GM18502 (cell line): ENCODE results near the gene ARHGAP24.

Experiments
- ATAC-seq: cut with Tn5 transposase; IDR thresholded peaks from one replicate; pipeline ENCODE4 v1.9.1; 2021; ENCODE audit warnings: mild to moderate bottlenecking; ENCODE audit not compliant: unreplicated experiment, poor library complexity

ARHGAP24 gene

DNA sequence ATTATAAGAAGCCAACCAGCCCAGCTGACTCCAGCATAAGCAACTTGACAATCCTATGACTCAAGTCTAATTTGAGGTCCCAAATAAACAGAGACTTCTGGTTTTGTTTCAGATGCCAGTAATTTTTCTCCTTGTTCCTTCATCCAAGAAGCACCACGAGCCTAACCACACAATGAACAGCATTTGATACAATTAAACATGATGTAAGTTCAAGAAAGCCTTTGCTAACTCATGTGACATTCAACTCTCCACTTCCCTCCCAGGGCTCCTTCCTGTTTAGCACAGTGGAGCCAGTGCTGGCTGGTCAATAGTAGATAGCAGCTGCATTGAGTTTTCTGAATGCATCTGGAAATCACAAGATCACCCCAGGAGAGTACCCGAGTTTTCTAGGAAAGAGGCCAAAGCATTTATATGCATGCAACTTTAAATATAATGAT, 206.3 kb downstream of the ARHGAP24 start:
- ATAC-seq, result peak; percentile 59

DNA sequence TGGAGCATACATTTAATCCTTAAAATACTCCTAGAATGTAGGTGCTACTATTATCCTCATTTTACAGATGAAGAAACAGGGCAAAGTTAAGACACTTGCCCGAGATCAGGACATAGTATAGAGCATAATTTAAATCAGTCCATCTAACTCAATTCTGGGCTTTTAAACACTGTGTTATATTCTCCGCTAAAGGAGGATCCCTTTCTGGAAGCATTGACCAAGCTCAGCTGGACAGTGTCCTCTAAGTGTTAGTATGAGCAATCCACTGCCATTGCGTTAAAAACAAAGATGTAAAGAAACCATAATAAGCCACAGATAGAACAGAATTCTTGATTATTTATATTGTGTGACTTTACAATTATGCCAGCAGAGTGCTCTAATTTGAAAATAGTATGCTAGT, 207.0 kb downstream of the ARHGAP24 start:
- ATAC-seq, result no peak

DNA sequence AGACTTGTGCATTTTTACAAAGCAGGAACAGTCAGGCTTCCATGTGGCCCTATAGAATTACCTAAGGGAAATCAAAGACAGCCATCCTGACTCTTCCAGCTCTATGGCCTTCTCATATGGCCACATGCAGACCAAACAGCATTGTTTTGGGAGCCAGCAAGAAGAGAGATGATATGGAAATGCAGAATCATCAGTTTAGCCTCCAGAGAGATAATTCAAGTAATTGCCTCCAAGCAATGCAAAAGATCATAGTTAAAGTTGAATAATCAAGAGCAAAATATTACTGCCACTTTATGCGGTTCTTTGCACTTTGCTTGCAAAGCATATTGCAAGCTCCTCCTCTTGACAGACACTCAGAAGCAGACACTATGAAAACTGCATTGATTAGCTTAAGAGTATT, 207.4 kb downstream of the ARHGAP24 start:
- no peak for ATAC-seq

DNA sequence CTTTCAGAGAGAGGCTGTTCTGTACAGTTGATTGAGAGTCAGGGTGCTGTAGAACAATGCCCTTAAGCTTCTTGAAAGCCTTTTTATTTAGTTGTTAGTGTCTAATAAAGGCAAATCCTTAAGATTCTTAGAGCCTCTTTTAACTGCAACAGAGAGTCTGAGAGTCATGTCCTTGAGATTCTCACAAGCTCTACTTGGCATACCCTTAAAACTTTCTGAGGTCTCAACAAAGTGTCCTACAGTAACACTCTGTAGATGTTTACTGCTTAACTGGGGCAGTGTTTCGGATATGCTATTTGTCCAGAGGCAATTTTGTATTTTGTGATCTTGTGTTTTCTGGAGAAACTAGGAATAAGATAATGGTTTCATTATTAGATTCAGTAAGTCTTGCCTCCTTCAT, 209.7 kb downstream of the ARHGAP24 start:
- no peak for ATAC-seq

DNA sequence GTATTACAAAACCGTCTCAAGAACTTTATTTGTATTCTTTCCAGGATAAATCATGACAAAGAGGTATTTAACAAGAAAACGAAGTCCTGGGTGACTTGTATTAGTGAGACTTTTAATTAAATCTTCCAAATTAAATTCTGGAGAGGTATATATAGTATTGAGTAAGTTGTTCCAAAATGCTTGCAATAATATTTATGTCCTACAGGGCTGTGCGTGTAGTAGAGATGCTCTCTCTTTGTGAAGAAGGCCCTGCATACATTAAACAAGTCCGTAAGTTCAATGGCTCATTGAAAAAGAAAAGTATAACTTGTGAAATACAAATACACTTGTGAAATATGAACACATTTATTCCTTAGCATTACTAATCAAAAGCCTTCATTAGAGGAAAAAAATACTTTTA, 211.4 kb downstream of the ARHGAP24 start:
- ATAC-seq, result no peak

DNA sequence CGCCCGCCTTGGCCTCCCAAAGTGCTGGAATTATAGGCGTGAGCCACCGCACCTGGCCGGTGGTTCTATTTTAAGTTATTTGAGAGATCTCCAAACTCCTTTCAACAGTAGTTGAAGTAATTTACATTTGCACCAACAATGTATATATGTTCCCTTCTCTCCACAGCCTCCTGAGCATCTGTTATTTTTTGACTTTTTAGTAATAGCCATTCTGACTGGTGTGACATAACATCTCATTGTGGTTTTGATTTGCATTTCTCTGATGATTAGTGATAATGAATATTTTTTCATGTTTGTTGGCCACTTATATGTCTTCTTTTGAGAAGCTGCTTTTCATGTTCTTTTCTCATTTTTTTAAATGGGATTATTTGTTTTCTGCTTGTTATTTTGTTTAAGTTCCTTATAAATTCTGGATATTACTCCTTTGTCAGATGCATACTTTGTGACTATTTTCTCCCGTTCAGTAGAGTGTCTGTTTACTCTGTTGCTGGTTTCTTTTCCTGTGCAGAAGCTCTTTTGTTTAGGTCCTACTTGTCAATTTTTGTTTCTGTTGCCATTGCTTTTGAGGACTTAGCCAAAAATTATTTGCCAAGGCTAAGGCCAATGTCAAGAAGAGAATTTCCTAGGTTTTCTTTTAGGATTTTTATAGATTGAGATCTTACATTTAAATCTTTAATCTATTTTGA, 213.2 kb downstream of the ARHGAP24 start:
- peak; percentile 56 for ATAC-seq

DNA sequence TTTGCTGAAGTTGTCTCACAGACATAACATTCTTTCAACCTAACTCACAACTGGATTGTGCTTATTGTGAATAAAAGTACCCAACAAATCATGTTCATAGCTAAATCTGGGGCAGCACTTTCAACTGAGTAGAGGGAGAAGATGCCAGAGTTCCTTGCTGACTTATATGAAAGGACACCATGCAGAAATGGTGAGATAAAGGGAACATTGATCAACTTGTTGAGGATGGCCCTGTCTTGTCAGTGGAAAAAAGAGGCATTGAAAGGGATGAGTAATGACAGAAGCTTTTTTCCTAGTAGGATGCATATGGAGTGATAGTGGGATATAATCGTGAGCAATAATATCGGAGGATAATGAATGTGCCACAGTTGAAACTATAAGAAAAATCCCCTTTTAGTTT, 221.7 kb downstream of the ARHGAP24 start:
- no peak for ATAC-seq

DNA sequence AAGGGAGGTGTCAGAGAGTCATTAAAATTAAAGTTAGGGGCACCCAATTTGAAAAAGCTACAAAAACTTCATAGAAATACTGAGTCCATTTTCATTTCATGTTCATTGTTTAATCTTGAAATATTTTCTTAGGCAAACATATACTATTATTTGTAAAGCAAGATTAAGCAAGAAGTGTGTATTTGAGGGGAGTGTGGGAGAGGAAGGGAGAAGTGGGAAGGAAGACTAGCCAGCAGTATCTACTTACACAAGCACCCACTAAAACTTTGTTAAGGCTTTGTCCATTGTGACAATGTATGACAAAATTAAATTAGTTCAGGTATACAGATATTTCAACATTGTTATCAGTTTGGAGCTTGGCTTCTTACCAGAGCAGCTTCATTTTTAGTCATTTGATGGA, 222.9 kb downstream of the ARHGAP24 start:
- ATAC-seq, result no peak

DNA sequence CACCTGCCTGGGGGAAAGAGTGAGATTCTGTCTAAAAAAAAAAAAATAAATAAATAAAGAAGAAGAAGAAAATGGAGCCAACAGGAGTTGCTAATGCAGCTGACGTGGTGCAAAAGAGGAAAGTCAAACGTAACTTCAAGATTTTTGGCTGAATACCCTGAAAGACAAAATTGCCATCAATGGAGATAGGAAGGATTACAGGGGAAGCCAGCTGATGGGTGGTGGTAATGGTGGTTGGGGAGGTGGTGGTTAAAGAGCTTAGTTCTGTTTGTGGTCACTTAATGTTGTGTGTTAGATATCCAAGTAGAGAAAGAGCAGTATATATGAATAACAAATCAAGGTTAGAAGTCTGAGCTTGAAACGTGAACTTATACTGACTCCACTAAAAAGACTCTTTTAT, 225.4 kb downstream of the ARHGAP24 start:
- no peak for ATAC-seq

DNA sequence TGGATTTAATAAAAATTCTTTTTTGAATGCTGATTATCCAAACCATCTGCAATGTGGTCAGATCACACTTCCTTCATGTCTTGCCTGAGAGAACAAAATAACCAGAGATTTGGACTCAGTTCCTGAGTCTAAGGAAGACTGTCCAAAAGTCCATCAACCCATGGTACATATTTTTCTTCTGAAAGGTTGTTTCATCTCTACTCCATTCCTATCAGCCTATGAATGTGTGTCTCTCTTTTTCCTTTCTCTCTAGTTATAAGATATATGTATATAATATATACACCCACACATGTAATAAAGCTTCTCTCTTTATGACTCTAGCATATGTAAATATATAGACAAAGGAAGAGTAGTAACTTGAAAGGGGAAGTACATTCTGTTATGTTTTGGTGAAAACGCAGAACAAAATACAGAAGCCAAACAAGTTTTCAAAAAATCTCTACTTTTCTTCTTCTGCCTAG, 226.9 kb downstream of the ARHGAP24 start:
- ATAC-seq, result peak; percentile 100

DNA sequence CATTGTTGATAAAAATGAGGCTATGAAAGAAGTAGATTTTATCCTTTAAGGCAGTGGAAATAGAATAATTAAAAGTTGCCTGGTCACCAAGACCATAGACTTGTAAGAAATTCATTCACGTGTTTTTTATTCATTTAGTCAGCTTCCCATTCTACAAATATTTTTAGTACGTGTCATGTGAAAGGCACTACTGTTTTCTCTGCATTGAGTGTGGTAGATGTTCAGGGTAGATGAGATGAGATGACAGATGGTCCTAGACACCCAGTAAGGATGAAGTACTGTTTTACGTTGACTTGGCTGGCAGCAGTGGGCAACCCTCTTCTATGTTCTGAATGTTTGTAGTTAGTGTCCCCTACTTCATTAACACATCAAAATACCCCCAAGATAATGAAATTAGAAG, 228.1 kb downstream of the ARHGAP24 start:
- no peak for ATAC-seq

DNA sequence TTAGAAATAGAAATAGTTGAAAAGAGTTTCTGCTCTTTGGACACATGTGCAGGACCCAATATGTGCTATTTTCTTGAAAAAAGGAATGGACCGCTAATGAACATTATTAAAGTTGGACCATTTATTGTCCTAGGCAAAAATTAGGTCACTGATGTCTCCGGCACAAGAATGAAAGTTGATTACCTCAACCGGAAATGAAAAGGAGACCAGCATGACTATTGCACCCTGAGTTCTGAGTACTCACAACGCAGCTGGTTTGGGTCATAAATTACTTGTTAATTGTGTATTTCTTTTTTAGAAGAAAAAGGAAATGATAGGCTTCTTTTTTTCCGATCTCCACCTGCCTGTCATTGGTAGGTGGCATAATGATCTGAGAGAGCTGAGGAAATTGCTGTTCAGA, 232.7 kb downstream of the ARHGAP24 start:
- peak; percentile 93 for ATAC-seq

DNA sequence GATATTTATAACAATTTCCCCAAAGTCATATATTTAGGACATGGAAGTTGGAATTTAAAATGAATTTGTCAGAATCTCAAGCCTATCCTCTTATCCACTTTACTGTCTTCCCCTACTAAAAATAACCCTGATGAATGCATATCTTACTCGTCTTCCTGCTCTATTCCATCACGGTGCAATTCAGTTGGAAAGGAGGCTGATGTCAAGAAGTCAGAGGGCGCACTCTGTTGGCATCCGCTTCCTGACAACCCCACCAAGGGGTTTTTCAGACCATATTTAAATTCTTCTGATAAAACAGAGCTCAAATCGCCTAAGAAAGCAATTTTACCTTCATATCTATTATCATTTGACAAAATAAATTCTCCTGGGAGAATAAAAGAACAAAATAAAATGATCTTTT, 233.5 kb downstream of the ARHGAP24 start:
- ATAC-seq, result no peak

DNA sequence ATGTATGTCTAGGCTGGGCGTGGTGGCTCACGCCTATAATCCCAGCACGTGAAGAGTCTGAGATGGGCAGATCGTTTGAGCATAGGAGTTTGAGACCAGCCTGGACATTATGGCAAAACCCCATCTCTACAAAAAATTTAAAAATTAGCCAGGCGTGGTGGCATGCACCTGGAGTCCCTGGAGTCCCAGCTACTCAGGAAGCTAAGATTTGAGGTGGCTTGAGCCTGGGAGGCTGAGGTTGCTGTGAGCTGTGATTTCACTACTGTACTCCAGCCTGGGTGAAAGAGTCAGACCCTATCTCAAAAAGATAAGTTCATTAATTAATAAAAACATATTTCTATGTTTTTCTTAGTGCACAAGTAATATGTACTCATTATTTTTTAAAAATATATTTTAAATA, 238.1 kb downstream of the ARHGAP24 start:
- ATAC-seq, result no peak

DNA sequence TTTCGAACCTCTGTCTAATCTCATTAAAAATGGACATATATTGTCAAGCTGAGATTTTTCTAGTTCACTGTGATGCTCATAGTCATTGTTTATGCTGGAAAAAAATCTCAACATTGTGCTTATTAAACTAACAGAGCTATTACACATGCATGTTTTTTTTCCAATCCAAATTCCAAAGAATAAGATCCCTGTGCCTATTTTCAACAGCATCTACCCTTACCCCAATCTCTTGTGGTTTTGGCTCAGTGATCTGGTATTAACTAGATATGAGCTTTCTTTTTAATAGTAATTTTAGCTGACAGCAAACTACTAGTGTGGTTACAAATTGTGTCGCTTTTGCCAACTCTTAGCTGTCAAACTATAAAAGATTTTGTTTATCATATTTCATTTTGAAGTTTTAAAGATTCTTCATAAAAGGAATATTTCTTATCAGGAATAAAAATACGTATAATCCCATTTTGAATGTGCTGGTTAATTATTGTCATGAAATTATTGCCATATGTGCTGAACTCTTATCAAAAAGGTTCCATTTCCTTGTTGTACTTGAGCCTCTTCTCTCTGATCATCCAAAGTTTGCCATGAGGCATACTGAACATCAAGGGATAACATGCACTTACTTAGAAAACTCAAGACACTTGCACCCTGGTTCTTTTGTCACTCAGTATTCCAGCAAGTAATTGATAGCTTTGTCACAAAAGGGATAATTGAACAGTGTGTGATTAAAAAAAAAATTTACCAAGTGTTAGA, 241.2 kb downstream of the ARHGAP24 start:
- no peak for ATAC-seq

DNA sequence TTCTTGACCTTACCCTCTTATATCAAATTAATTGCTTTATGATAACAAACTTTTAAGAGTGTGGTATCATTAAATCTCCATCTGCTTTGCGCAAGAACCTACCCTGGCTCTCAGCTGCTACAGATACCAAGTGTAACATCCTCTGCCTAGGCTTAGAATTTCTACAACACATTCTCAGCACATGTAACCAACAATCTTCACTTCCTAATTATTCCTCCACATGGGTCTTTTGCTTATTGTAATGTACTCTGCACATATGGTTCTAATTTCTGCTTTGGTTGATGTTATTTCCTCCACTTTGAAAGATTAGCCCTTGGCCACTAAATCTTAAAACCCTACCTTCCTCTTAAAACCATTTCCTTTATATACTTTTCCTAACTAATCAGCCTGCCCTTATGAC, 242.4 kb downstream of the ARHGAP24 start:
- ATAC-seq, result no peak

DNA sequence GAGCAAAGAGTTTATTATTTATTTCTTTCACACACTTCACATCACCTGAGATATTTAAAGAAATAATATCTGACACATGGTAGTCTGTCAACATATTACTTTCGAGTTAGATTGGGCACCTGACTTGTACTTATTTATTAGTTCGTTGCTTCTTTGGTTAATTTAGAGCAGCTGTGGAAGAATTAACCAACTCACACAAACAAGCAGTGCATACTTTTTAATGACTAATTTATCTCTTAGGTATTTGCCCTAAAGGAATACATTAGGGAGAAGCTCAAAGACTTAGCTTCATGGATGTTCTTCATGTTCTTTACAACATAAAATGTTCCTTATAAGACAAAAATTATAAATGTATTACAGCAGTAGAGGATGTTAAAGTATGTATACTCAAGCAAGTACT, 242.9 kb downstream of the ARHGAP24 start:
- no peak for ATAC-seq

DNA sequence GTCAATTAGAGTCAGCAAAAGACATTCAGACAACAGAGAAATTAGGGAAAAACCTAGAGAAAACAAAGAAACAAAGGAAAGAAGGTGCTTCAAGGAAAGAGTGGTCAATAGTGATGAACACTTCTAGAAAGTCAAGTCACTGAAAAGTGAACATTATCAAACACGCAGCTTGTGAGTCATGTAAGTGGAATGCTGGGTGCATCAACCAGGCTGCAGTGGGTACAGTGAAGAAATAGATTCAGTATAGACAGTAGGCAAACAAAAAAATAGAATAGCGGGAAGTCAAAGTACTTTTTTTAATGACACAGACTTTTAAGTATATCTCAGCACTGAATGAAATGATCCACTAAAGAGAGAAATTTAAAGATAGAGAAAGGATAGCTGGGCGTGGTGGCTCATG, 245.8 kb downstream of the ARHGAP24 start:
- ATAC-seq, result no peak

DNA sequence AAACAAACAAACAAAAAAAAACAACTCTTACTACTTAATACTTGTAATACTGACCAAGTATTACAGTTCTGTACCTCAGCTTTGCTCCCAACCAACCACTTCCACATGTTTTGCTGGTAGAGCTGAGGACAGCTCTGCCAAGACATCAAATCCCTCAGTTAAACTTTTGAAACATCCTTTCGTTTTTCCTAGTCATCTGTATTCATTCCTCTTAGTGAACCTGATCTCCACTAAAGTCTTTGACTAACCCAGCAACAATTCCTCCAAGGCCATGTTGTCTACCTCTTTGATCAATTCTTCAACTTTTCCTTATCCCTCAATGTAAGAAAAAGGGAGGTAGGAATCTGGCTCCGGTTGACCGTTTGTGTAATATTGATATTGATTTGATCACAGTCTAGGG, 247.5 kb downstream of the ARHGAP24 start:
- ATAC-seq, result no peak

DNA sequence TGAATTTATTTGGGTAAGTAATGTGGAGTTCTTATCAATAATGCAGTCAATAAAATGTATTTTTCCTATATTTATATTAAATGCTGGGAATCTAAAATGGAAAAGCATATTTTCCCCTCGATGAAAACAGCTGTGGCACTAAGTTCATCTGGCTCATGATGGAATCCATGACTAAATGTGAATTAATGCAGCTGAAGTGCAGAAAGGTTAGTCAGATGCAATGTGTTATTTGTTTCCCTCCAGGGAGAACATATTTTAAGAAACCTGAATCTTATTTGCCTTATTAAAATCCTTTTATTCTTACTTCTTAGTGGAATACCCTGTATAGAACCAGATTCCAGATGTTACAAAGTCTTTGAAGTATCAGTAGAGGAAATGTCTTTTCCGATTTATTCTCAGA, 247.9 kb downstream of the ARHGAP24 start:
- no peak for ATAC-seq

DNA sequence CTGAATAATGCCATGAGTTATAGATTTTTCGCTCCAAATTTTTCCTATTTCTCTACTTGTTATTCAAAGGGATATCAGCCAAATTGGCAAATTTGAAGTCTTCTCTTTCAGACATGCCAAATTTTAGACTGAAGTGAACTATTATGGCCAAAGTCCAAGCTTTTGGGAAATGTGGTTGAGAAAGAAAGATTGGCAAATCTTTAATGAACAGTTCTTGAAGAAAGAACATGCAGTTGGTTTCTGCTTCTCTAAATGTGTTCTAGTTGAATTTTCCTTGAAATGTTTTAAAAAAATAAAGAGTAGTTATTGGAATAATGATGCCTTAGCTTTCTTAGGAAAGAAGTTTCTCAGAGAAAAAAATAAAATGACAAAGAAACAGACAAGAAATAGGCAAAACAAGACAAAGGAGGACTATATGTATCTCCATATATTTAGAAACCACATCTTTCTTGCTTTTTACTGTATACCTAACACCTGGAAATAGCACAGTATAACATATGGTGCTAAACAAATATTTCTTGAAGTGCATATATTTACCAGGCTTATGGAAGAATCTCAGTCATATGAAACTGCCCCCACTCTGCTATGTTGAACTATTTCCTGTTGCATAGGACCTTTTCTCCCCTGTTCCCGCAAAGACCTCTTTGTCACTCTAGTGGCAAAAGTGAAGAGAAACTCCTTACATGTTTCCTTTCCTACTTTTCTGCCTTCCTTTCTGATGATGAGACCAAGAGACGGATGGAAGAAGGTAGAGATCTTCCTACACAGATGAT, 250.0 kb downstream of the ARHGAP24 start:
- peak; percentile 60 for ATAC-seq
